Measurements from ENCODE around the gene ZP1.

Gene ZP1

GRCh38 chr11:60915248-60915914, 48.0 kb downstream of the ZP1 start:
- Histone ChIP-seq H3K36me3 (peaks cover 7 to 10% (median 8%) of the 10 kb centered on the region in 3 donors), H3K9me3 (no peaks in the 10 kb centered on the region), H3K27me3 (no peaks in the 10 kb centered on the region), H3K4me3 (peak overlapping the region; percentile 91 to 95), H3K27ac (peak overlapping the region; percentile 91 to 96), H3K4me1 (peaks cover 0 to 54% (median 29%) of the 10 kb centered on the region in 4 donors)
- intact Hi-C loops (cut with DNase I; ENCODE audit: low total_unique reads): no loop called here
- peak; percentile 72 to 77 for DNase-seq
- TF ChIP-seq, protein P1, sequence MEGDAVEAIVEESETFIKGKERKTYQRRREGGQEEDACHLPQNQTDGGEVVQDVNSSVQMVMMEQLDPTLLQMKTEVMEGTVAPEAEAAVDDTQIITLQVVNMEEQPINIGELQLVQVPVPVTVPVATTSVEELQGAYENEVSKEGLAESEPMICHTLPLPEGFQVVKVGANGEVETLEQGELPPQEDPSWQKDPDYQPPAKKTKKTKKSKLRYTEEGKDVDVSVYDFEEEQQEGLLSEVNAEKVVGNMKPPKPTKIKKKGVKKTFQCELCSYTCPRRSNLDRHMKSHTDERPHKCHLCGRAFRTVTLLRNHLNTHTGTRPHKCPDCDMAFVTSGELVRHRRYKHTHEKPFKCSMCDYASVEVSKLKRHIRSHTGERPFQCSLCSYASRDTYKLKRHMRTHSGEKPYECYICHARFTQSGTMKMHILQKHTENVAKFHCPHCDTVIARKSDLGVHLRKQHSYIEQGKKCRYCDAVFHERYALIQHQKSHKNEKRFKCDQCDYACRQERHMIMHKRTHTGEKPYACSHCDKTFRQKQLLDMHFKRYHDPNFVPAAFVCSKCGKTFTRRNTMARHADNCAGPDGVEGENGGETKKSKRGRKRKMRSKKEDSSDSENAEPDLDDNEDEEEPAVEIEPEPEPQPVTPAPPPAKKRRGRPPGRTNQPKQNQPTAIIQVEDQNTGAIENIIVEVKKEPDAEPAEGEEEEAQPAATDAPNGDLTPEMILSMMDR (IDR thresholded peaks at IDR 0.05): peak; percentile 12 to 29

GRCh38 chr11:60916669-60917206, 49.4 kb downstream of the ZP1 start:
- Histone ChIP-seq H3K9me3 (no peaks in the 10 kb centered on the region), H3K27ac (no peak overlapping the region), H3K27me3 (no peaks in the 10 kb centered on the region), H3K4me1 (peaks cover 0 to 54% (median 29%) of the 10 kb centered on the region in 4 donors), H3K4me3 (no peak overlapping the region), H3K36me3 (peaks cover 21 to 24% (median 21%) of the 10 kb centered on the region in 3 donors)
- intact Hi-C loops (cut with DNase I; ENCODE audit: low total_unique reads): no loop called here
- TF ChIP-seq, protein P1 (IDR thresholded peaks at IDR 0.05): no peak
- peak in 1 of 2 donors; percentile 19 for DNase-seq

DNA sequence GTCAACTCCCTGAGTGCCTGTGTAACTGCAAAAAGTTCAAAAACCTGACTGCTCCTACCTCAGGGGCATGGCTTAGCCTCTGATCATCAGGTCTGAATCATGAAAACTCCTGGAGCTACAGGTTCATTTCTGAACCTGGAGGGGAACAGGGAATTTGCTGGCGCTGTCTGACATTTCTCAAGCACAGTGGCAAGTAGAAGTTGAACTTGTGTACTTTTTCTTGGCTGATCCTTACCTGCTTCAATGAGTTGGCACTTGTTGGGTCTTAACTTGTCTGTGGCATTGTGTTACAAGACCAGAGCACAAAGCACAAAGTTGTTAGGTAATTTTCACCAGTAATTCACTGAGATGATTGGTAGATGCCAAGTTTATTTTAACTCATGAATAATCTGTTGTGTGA, 49.9 kb downstream of the ZP1 start:
- no peak overlapping the region for H3K4me3 ChIP-seq
- H3K4me1 ChIP-seq: peaks cover 0 to 54% (median 29%) of the 10 kb centered on the region in 4 donors
- intact Hi-C loops (cut with DNase I; ENCODE audit: low total_unique reads): no loop called here
- TF ChIP-seq, protein P1 (IDR thresholded peaks at IDR 0.05): no peak
- no peak for DNase-seq
- H3K36me3 ChIP-seq: peaks cover 26 to 29% (median 27%) of the 10 kb centered on the region in 3 donors
- no peaks in the 10 kb centered on the region for H3K9me3 ChIP-seq
- H3K27me3 ChIP-seq: peaks cover 0 to 5% of the 10 kb centered on the region in 2 donors
- no peak overlapping the region for H3K27ac ChIP-seq

DNA sequence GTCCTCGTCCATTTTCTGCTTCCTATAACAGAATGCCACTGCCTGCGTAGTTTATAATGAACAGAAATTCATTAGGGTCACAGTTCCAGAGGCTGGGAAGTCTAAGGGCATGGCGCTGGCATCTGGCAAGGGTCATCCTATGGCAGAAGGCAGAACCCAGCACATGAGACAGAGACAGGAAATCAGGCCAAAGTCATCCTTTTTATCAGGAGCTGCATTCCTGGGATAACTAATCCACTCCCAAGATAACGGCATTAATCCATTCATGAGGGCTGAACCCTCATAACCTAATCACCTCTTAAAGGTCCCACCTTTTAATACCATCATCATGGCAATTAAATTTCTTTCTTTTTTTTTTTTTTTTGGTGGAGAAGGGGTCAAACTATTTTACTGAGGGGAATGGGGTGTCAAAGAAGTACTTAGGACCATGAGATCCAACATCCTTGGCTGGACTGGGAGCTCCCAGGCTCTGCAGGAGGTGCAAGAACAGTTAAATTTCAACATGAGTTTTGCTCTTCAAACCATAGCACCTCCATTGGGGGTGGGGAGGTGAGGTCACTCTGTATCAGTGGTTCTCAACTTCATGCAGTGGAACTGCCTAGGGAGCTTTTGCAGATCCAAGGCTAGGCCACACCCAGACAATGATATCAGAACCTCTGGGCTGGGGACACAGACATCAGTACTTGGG, 51.1 kb downstream of the ZP1 start:
- TF ChIP-seq, protein P1 (IDR thresholded peaks at IDR 0.05): no peak
- no peaks in the 10 kb centered on the region for H3K9me3 ChIP-seq
- DNase-seq: peak in 1 of 2 donors; percentile 11
- H3K27me3 ChIP-seq: peaks cover 0 to 13% of the 10 kb centered on the region in 2 donors
- H3K4me3 ChIP-seq: no peak overlapping the region
- H3K36me3 ChIP-seq: peaks cover 35 to 40% (median 37%) of the 10 kb centered on the region in 3 donors
- peaks cover 0 to 46% (median 21%) of the 10 kb centered on the region in 4 donors for H3K4me1 ChIP-seq
- intact Hi-C loops (cut with DNase I; ENCODE audit: low total_unique reads): no loop called here
- H3K27ac ChIP-seq: no peak overlapping the region

DNA sequence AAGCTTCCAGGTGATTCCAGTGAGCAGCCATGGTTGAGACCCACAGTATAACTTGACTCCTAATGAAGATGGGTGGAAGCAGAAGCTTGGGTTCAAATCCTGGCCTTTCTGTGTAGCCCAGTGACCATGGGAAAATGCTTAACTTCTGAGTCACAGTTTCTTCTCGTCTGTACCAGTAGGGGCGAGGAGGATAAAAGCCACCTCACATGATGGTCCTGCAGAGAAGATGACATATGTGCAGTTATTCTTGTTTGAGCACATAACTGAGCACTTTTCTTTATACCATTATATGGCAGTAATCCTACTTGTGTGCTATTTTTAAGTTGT, 51.6 kb downstream of the ZP1 start:
- Histone ChIP-seq H3K4me1 (peaks cover 0 to 48% (median 23%) of the 10 kb centered on the region in 4 donors), H3K27ac (no peak overlapping the region), H3K27me3 (peaks cover 0 to 18% of the 10 kb centered on the region in 2 donors), H3K9me3 (no peaks in the 10 kb centered on the region), H3K36me3 (peaks cover 35 to 40% (median 38%) of the 10 kb centered on the region in 3 donors), H3K4me3 (no peak overlapping the region)
- TF ChIP-seq, protein P1 (IDR thresholded peaks at IDR 0.05): no peak
- DNase-seq: no peak
- intact Hi-C loops (cut with DNase I; ENCODE audit: low total_unique reads): no loop called here

Data from tibial artery (tissue), 4 donors.